ENCODE results near the gene RLN3. TPM values are rescaled to one million over a fixed set of nuclear protein-coding genes. Genes with fewer than 3 reads are reported as not detected.

RLN3 gene
- total RNA-seq, 1 donor from 2014 or later = not detected

DNA sequence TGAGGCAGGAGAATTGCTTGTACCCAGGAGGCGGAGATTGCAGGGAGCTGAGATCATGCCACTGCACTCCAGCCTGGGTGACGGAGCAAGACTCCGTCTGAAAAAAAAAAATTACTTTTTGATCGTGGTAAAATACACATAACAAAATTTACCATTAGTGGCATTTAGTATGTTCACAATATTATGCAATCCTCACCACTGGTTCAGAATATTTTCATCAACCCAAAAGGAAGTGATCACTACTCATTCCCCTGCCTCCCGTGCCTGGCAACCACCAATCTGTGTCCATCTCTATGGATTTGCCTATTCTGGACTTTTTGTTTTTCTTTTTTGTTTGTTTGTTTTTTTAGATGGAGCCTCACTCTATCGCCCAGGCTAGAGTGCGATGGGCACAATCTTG lies 35.2 kb downstream of the RLN3 start:
- Mint-ChIP-seq H3K36me3 (no peaks in the 10 kb centered on the region), H3K4me1 (ENCODE audit: unreplicated experiment) (peaks cover 5% of the 10 kb centered on the region), H3K27ac (no peak overlapping the region), H3K4me3 (no peak overlapping the region), H3K9me3 (no peaks in the 10 kb centered on the region), H3K27me3 (peaks cover 22% of the 10 kb centered on the region)
- DNase-seq (ENCODE audit: extremely low spot score, unreplicated experiment) = no peak
- TF ChIP-seq, protein P1, sequence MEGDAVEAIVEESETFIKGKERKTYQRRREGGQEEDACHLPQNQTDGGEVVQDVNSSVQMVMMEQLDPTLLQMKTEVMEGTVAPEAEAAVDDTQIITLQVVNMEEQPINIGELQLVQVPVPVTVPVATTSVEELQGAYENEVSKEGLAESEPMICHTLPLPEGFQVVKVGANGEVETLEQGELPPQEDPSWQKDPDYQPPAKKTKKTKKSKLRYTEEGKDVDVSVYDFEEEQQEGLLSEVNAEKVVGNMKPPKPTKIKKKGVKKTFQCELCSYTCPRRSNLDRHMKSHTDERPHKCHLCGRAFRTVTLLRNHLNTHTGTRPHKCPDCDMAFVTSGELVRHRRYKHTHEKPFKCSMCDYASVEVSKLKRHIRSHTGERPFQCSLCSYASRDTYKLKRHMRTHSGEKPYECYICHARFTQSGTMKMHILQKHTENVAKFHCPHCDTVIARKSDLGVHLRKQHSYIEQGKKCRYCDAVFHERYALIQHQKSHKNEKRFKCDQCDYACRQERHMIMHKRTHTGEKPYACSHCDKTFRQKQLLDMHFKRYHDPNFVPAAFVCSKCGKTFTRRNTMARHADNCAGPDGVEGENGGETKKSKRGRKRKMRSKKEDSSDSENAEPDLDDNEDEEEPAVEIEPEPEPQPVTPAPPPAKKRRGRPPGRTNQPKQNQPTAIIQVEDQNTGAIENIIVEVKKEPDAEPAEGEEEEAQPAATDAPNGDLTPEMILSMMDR (conservative IDR thresholded peaks at IDR 0.05) = no peak

DNA sequence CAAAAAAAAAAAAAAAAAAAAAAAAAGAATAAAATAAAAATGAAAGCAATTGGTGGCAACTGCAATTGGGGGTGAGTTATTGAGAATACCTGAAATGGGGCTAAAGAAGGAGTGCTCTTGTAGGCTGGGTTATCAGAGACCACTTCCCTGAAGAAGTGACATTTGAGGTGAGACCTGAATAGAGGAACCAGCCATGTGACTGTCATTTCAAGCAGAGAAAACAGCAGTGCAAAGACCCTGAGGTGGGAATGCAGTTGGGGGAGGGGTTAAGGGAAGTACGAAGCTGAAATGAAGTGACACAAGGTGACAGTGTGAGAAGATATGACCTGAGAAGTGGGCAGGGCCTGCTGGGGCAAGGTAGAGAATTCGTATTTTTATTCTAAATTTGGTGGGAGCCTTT lies 38.2 kb downstream of the RLN3 start:
- no peaks in the 10 kb centered on the region for H3K36me3 Mint-ChIP-seq
- H3K4me1 Mint-ChIP-seq (ENCODE audit: unreplicated experiment) = no peaks in the 10 kb centered on the region
- H3K27ac Mint-ChIP-seq = no peak overlapping the region

DNA sequence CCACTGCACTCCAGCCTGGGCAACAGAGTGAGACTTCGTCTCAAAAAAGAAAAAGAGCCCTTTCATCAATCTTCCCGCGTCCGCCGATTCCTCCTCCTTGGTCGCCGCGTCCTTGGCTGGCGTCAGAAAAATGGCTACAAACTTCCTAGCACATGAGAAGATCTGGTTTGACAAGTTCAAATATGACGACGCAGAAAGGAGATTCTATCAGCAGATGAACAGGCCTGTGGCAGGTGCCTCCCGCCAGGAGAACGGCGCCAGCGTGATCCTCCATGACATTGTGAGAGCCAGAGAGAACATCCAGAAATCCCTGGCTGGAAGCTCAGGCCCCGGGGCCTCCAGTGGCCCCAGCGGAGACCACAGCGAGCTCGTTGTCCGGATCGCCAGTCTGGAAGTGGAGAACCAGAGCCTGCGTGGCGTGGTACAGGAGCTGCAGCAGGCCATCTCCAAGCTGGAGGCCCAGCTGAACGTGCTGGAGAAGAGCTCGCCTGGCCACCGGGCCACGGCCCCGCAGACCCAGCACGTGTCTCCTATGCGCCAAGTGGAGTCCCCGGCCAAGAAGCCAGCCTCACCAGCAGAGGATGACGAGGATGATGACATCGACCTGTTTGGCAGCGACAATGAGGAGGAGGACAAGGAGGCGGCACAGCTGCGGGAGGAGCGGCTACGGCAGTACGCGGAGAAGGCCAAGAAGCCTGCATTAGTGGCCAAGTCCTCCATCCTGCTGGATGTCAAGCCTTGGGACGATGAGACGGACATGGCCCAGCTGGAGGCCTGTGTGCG lies 42.5 kb downstream of the RLN3 start:
- Mint-ChIP-seq H3K27me3 (peaks cover 6% of the 10 kb centered on the region), H3K27ac (peak overlapping the region; percentile 73), H3K9me3 (no peaks in the 10 kb centered on the region), H3K4me3 (peak overlapping the region; percentile 52), H3K4me1 (ENCODE audit: unreplicated experiment) (no peaks in the 10 kb centered on the region), H3K36me3 (no peaks in the 10 kb centered on the region)
- no peak for DNase-seq (ENCODE audit: extremely low spot score, unreplicated experiment)
- TF ChIP-seq, protein P1 (conservative IDR thresholded peaks at IDR 0.05) = no peak

More for the DNA sequence above, 38.2 kb downstream of the RLN3 start:
- TF ChIP-seq, protein P1 (conservative IDR thresholded peaks at IDR 0.05) = no peak
- Mint-ChIP-seq H3K9me3 (no peaks in the 10 kb centered on the region), H3K4me3 (no peak overlapping the region), H3K27me3 (peaks cover 6% of the 10 kb centered on the region)
- no peak for DNase-seq (ENCODE audit: extremely low spot score, unreplicated experiment)

DNA sequence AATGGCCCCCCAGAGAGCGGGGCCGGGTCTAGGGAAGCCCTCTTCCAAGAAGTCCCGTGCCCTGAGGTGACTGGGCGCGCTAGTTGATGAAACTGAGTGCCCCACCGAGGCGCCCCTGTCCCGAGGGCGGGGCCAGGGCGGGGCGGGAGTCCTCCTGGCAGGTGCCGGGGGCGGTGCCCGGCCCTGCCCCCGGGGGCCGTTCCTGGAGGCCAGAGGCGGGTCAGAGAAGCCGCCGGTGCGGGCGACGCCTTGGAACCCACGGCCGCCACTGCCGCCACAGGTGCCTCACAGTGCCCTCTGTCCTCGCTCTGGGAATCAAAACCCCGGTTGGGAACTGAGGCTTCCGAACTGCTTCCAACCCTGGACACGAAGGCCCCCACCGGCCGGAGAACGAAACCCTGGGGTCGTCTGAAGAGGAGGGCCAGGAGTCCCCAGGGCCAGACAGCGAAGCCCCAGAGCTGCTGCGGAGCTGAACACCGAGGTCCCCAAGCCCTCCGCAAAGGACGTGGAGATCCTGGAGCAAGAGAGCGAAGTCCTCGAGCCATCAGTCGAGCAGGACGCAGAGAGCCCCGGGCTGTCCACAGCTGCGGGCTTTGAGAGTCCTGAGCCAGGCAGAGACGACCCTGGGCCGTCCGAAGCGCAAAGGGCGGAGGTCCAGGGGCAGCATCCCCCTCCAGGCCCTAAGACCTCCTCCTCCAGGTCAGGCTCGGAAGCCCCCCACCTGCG lies 44.8 kb downstream of the RLN3 start, which contains the start of gene MISP3:
Gene MISP3, plus strand, starts transcription at position 252 of the 726 bp plus-strand sequence. CDS start 524 bp downstream, outside the sequence.
- Mint-ChIP-seq H3K36me3 (no peaks in the 10 kb centered on the region), H3K4me1 (ENCODE audit: unreplicated experiment) (no peaks in the 10 kb centered on the region), H3K4me3 (peak within 1 kb of the TSS; percentile 94), H3K27ac (peak within 1 kb of the TSS; percentile 72), H3K9me3 (no peaks in the 10 kb centered on the region), H3K27me3 (peaks cover 6% of the 10 kb centered on the region)
- TF ChIP-seq, protein P1 (conservative IDR thresholded peaks at IDR 0.05) = no peak
- no peak for DNase-seq (ENCODE audit: extremely low spot score, unreplicated experiment)

DNA sequence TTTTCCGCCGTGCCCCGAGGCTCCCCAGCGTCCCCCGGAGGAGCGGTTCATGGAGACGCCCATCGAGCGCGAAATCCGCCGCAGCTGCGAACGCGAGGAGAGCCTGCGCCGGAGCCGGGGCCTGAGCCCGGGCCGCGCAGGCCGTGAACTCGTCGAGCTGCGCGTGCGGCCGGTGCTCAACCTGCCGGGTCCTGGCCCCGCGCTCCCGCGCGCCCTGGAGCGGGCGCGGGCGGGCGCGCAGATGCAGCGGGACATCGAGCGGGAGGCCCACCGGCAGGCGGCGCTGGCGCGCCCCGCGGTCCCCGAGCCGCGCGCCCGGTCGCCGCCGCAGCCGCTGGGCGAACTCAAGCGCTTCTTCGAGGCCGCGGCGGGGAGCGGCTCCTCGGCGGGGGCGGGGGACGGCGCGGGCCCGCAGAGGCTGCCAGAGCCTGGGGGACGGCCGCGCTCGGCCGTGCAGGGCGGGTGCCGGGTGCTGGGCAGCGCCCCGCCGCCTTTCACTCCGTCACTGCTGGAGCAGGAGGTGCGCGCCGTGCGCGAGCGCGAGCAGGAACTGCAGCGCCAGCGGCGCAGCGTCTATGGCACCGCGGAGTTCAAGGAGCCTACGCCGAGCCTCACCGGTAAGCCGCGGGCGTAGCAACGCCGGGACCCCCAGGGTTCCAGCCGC lies 45.4 kb downstream of the RLN3 start:
- TF ChIP-seq, protein P1 (conservative IDR thresholded peaks at IDR 0.05) = peak; percentile 71
- H3K36me3 Mint-ChIP-seq = no peaks in the 10 kb centered on the region
- peak overlapping the region; percentile 91 for H3K27ac Mint-ChIP-seq
- DNase-seq (ENCODE audit: extremely low spot score, unreplicated experiment) = peak; percentile 87
- H3K9me3 Mint-ChIP-seq = no peaks in the 10 kb centered on the region
- H3K4me1 Mint-ChIP-seq (ENCODE audit: unreplicated experiment) = no peaks in the 10 kb centered on the region
- peaks cover 6% of the 10 kb centered on the region for H3K27me3 Mint-ChIP-seq
- peak overlapping the region; percentile 94 for H3K4me3 Mint-ChIP-seq
